SH-SY5Y (cell line): ENCODE measurements around the gene KCNG2.

Experiments
- GATA2 ChIP-seq: IDR thresholded peaks from 2 replicates; pipeline ENCODE4 v1.6.1; 2011; ENCODE audit warnings: mild to moderate bottlenecking, low read depth, low read length
- GATA3 ChIP-seq: IDR thresholded peaks from 2 replicates; pipeline ENCODE4 v1.6.1; 2011; ENCODE audit warnings: low read depth, mild to moderate bottlenecking, low read length, moderate library complexity

DNA sequence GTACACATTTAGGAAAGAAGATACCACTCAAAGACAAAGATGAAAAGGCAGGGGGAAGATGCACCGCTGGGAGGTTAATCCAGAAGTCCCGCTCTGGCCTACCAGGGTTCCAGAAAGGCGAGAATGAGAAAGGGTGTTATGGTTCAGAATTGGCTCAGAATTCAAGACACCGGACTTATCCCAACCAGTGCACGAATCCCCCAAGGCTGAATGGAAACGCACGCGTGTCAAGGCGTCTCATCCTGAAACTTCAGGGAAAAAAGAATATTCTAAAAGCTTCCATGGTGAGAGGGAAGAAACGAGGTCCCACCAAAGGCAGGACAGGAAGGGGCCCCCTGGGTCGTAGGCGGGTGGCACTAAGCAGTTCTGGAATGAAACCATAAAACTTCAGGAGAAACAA lies 81.8 kb downstream of the KCNG2 start:
- TF ChIP-seq GATA3 (no peak), GATA2 (no peak)
